AG09309 (cell line): ENCODE data around the gene EML6.

Experiments
- DNase-seq: peaks from one replicate; pipeline ENCODE4 v3.0.0-alpha.2; 2010; ENCODE audit warnings: low read depth
- H3K4me3 ChIP-seq: 2 replicates; pipeline ENCODE4 v1.5.1; 2011; ENCODE audit warnings: mild to moderate bottlenecking, low read depth, low read length, moderate library complexity; ENCODE audit not compliant: control insufficient read depth
- TF ChIP-seq, protein P1 (sequence below): IDR thresholded peaks from 2 replicates; pipeline ENCODE4 v1.5.1; 2011; ENCODE audit warnings: mild to moderate bottlenecking, low read depth, low read length, inconsistent platforms; ENCODE audit not compliant: insufficient read depth, control insufficient read depth; ENCODE audit errors: missing control alignments

EML6 gene

DNA sequence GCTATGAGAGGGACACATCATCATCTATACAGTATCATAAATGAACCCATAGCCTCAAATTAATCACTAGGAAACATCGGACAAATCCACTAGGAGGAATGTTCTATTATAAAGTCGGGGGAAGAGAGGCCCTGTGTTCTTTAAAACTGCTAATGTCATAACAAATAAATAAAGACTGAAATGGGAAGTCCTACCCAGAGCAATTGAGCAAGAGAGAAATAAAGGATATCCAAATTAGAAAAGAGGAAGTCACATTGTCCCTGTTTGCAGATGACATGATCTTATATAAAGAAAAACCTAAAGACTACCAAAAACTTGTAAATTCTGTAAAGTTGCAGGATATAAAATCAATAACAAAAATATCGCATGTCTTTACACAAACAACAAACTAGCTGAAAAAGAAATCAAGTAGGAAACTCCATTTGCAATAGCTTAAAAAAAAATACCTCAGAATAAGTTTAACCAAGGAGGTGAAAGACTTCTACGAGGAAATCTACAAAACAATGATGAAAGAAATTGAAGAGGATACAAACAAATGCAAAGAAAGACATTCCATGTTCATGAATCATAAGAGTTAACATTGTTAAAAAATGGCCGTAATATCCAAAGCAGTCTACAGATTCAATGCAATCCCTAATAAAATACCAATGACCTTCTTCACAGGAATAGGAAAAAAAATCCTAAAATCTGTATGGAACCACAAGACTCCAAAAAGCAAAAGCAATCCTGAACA lies 296.2 kb downstream of the EML6 start:
- DNase-seq = no peak
- TF ChIP-seq, protein P1, sequence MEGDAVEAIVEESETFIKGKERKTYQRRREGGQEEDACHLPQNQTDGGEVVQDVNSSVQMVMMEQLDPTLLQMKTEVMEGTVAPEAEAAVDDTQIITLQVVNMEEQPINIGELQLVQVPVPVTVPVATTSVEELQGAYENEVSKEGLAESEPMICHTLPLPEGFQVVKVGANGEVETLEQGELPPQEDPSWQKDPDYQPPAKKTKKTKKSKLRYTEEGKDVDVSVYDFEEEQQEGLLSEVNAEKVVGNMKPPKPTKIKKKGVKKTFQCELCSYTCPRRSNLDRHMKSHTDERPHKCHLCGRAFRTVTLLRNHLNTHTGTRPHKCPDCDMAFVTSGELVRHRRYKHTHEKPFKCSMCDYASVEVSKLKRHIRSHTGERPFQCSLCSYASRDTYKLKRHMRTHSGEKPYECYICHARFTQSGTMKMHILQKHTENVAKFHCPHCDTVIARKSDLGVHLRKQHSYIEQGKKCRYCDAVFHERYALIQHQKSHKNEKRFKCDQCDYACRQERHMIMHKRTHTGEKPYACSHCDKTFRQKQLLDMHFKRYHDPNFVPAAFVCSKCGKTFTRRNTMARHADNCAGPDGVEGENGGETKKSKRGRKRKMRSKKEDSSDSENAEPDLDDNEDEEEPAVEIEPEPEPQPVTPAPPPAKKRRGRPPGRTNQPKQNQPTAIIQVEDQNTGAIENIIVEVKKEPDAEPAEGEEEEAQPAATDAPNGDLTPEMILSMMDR = no peak
- H3K4me3 ChIP-seq = no peak overlapping the region
